Fibroblast of villous mesenchyme (primary cell): ENCODE measurements around the gene CDK3. TPM values are rescaled to one million over a fixed set of nuclear protein-coding genes. Genes with fewer than 3 reads are reported as not detected.

ENCODE experiments used
- DNase-seq: peaks from one replicate; pipeline ENCODE4 v3.0.0-alpha.2; 2010; ENCODE audit warnings: low read depth
- H3K4me3 ChIP-seq: 2 replicates; pipeline ENCODE4 v1.5.1; 2011; ENCODE audit warnings: low read depth, mild to moderate bottlenecking, low read length
- total RNA-seq: library from RNA; depleted of rRNA; stranded (reverse); fragments of >200 nt; gene quantifications from 2 replicates; pipeline ENCODE4 v1.2.3, GENCODE V29; 2012
- TF ChIP-seq, protein P1 (sequence below): IDR thresholded peaks from 2 replicates; pipeline ENCODE4 v1.5.1; 2012; ENCODE audit warnings: low read depth, mild to moderate bottlenecking, low read length; ENCODE audit not compliant: insufficient read depth

CDK3 gene
- total RNA-seq, 1 donor, result 2.2 TPM

DNA sequence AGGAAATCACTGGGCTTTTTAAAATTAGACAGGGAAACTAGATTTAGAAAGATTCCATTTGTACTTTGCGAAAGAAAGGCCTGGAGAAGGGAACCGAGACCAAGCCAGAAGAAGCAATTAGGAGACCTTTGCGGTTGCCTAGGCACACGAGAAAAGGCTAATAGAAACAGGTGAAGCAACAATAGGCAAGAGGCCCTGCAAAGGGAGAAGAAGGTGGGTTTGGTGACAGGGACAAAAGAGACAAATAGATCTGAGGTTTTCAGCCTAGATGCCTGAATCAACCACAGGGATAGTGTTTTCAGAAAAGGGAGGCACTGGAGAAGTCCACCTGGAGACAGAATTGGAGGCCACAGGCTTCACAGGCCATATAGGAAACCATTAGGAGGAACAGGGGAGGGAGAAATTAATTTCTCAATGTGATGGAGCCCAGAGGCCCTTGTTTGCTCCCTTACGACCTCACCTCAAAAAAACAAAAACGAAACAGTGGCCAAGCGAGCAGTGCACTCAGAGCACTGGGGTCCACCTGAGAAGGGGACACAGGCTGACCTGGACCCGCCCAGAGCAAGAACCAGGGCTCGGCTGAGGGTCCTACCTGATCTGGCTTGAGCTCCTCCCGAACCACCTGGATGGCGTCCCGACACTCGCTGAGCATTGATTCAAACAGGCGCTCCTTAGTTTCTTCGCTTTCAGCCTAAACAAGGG lies 49.3 kb downstream of the CDK3 start:
- TF ChIP-seq, protein P1, sequence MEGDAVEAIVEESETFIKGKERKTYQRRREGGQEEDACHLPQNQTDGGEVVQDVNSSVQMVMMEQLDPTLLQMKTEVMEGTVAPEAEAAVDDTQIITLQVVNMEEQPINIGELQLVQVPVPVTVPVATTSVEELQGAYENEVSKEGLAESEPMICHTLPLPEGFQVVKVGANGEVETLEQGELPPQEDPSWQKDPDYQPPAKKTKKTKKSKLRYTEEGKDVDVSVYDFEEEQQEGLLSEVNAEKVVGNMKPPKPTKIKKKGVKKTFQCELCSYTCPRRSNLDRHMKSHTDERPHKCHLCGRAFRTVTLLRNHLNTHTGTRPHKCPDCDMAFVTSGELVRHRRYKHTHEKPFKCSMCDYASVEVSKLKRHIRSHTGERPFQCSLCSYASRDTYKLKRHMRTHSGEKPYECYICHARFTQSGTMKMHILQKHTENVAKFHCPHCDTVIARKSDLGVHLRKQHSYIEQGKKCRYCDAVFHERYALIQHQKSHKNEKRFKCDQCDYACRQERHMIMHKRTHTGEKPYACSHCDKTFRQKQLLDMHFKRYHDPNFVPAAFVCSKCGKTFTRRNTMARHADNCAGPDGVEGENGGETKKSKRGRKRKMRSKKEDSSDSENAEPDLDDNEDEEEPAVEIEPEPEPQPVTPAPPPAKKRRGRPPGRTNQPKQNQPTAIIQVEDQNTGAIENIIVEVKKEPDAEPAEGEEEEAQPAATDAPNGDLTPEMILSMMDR, result no peak
- no peak for DNase-seq
- H3K4me3 ChIP-seq, result no peak overlapping the region

DNA sequence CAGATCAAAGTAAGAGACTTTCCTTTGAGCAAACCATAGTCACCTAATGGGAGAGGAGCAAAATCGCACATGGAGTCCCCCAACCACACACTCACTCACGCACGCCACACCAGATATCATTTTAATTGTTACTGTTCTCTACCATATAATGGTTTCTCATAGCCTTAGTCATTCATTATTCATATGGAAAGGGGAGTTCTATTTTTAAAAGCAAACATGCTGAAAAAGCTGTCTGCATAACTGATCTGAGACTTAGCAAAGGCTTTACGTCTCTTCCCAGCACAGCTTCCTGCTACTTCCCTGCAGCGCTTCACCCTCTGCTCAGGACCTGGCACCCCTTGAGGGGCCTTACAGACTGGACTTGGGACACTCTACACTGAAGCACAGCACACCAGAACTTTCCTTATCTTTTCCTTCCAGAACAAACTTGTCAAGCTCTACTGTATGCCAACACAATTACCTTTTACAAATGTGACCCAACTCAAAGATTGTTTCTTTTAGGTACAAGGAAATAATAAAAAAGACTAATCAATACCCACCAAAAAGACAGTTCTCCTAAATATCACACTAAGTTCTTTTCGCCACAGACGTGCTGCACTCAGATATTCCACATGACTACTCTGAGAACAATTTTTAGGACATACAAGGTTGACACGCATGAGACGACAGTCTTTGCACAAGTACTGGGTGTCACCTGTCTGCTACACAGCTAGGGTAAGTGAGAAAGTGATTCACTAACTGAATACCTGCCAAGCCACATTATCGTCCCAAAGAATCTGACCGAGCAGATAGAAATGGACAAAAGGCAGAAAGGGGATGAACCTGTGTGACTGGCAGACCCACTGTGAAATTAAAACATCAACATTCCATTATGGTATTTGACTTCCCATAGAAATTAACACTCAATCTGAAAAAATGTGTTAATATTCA lies 50.1 kb downstream of the CDK3 start:
- no peak for DNase-seq
- TF ChIP-seq, protein P1, result no peak
- H3K4me3 ChIP-seq, result no peak overlapping the region

DNA sequence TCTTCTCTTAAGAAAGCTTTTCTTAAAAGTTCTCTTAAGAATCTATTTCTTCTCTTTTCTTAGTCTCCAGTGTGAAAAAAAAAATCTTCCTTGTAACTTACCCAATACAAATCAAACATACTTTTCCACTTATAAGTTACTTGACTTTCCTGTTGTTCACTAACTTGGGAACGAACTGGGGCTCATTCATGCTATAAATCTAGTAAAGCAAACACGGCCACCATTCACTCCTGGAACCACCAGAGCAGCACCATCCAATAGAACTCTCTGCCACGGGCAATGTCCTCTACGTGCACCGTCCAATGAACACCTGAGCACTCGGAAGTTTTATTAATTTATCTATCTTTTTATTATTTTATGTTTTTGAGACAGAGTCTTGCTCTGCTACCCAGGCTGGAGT lies 50.9 kb downstream of the CDK3 start:
- TF ChIP-seq, protein P1, result no peak
- H3K4me3 ChIP-seq, result no peak overlapping the region
- DNase-seq, result no peak

DNA sequence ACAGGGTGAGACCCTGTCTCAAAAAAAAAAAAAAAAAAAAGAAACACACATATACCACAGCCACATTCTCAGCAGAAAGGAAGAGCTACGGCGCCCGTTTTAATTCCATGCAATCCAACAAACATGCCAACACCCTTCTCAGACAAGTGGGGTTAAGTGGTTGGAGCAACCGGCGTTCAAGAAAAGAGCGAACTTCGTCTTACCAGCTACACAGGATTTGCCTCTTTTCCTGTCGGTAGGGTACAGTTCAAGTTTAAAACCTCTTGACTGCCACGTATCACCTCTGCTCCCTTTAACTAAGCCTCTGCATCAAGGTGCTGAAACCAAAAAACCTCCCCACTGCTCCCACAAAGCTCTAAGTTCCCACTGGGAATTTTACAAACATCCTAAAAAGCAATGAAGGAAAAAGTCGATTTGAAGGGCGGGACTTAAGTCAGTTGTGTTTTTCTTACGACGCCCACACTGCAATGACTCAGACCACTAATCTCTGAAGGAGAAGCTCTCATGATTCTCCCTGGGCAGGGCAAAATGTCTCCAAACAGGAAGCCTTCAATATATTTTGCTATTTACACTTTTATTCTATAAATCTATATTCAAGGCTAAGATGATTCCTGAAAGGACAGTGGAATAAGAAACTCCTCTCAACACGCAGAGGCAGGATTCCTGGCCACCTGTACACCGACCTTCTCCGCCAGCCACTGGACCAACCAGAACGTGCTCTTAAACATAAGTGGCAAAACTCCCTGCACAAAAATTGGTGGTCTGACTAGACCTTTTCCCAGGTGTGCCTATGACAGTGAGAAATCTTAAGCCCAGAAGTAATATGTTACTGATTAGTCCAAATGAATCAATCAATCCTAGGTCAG lies 52.8 kb downstream of the CDK3 start:
- peak; percentile 76 for DNase-seq
- H3K4me3 ChIP-seq, result no peak overlapping the region
- TF ChIP-seq, protein P1, result no peak

DNA sequence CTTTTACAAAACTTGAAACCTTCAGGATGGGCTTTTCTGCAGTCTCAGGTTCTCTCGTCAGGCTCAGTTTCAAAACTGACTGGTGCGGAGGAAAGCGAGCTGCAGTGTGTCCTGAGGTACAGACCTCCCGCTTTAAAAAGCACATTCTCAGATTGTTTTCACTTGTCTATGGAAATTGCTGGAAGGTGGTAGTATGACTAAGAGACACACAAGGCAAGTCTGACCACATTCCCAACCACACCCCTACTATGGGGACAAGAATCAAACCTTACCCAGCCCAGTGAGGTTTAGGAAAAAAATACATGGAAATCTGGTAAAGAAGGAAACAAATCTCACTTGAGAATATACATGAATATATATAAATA lies 53.4 kb downstream of the CDK3 start:
- H3K4me3 ChIP-seq, result no peak overlapping the region
- DNase-seq, result peak; percentile 33
- TF ChIP-seq, protein P1, result no peak

Other genes starting within 250 kb of the CDK3 start
- 36.7 and 49.3 TPM in 2 replicates for gene GALK1, start 235.7 kb upstream of the CDK3 start, total RNA-seq
- gene UNK, start 216.0 kb upstream of the CDK3 start, total RNA-seq, result 19.9 and 23.5 TPM in 2 replicates
- gene UNC13D, start 156.5 kb upstream of the CDK3 start, total RNA-seq, result 0.86 and 1.6 TPM in 2 replicates
- gene WBP2, start 145.5 kb upstream of the CDK3 start, total RNA-seq, result 18.4 and 26.8 TPM in 2 replicates
- 13.5 and 15.1 TPM in 2 replicates for gene TRIM47, start 122.3 kb upstream of the CDK3 start, total RNA-seq
- 21.9 and 22.5 TPM in 2 replicates for gene TRIM65, start 103.9 kb upstream of the CDK3 start, total RNA-seq
- 33.7 and 45.1 TPM in 2 replicates for gene MRPL38, start 96.0 kb upstream of the CDK3 start, total RNA-seq
- gene FBF1, start 59.8 kb upstream of the CDK3 start, total RNA-seq, result 15.5 and 16.0 TPM in 2 replicates
- gene ACOX1, start 21.7 kb upstream of the CDK3 start, total RNA-seq, result 64.4 and 79.9 TPM in 2 replicates
- 16.8 and 24.2 TPM in 2 replicates for gene TEN1, start 21.6 kb upstream of the CDK3 start, total RNA-seq
- under 0.01 and 0.43 TPM in 2 replicates for gene EVPL, start 26.5 kb downstream of the CDK3 start, total RNA-seq
- 28.3 and 42.3 TPM in 2 replicates for gene SRP68, start 71.7 kb downstream of the CDK3 start, total RNA-seq
- gene GALR2, start 73.9 kb downstream of the CDK3 start, total RNA-seq, result under 0.01 TPM in 1 of 2 replicates, not detected in the other
- gene ZACN, start 78.3 kb downstream of the CDK3 start, total RNA-seq, result not detected in 2 replicates
- gene EXOC7, start 102.9 kb downstream of the CDK3 start, total RNA-seq, result 93.1 and 98.4 TPM in 2 replicates
- gene FOXJ1, start 140.4 kb downstream of the CDK3 start, total RNA-seq, result not detected in 2 replicates
- gene RNF157, start 239.6 kb downstream of the CDK3 start, total RNA-seq, result 4.7 and 10.0 TPM in 2 replicates